H1 (cell line): Measurements from ENCODE around the gene STAM. TPM values are rescaled to one million over a fixed set of nuclear protein-coding genes. Genes with fewer than 3 reads are reported as not detected.
A peak's percentile ranks its signal among the peaks of the same experiment; 100 is the strongest.

ENCODE experiments used
- CHD1 ChIP-seq: IDR thresholded peaks from 2 replicates; pipeline ENCODE4 v1.6.1; 2012; ENCODE audit warnings: low read depth, low read length, improper control_type of control experiment
- RAD21 ChIP-seq, 2 experiments: IDR thresholded peaks in 1 of 2; conservative IDR thresholded peaks in 1 of 2; 2 replicates each; pipeline ENCODE4 v1.6.1; 2011; ENCODE audit warnings: low read depth in 2 of 2, low read length in 2 of 2, improper control_type of control experiment in 1 of 2, inconsistent platforms in 1 of 2, mild to moderate bottlenecking in 1 of 2, moderate library complexity in 1 of 2
- SIX5 ChIP-seq: IDR thresholded peaks from 2 replicates; pipeline ENCODE4 v1.6.1; 2011; ENCODE audit warnings: mild to moderate bottlenecking, low read depth, low read length
- polyA plus RNA-seq, 7 experiments: library from polyadenylated mRNA; depleted of rRNA in 3 of 7; stranded (reverse) in 5 of 7; unstranded in 2 of 7; fragments of >200 nt in 5 of 7; fragments of 200-250 nt in 2 of 7; gene quantifications; 1 replicate in 5 of 7; 2 replicates in 1 of 7; 4 replicates in 1 of 7; pipeline versions ENCODE4 v1.2.1 to v1.2.3, GENCODE V29; 2011 to 2013; ENCODE audit warnings: missing spikeins in 2 of 7, mixed read lengths in 2 of 7
- total RNA-seq: library from RNA; stranded (reverse); fragmentation: NEBNext Ultra II Directional; extraction: Animal tissue kit (Norgen Biotek cat#: 25700); gene quantifications from 2 replicates; pipeline ENCODE4 v1.2.1, GENCODE V29; 2021
- TF ChIP-seq, protein P1 (sequence below): fragments of 300-600 bp; sonication (generic); IDR thresholded peaks from 2 replicates; pipeline ENCODE4 v1.7.1; 2012; ENCODE audit warnings: low read length, moderate library complexity, mild to moderate bottlenecking, inconsistent platforms; ENCODE audit not compliant: insufficient replicate concordance

Gene STAM
- total and polyA plus RNA-seq, 2 of the 8 experiments (the other 6 are each of a cell fraction or from before 2014, with no cell fraction given) = 22.0 to 27.8 TPM

DNA sequence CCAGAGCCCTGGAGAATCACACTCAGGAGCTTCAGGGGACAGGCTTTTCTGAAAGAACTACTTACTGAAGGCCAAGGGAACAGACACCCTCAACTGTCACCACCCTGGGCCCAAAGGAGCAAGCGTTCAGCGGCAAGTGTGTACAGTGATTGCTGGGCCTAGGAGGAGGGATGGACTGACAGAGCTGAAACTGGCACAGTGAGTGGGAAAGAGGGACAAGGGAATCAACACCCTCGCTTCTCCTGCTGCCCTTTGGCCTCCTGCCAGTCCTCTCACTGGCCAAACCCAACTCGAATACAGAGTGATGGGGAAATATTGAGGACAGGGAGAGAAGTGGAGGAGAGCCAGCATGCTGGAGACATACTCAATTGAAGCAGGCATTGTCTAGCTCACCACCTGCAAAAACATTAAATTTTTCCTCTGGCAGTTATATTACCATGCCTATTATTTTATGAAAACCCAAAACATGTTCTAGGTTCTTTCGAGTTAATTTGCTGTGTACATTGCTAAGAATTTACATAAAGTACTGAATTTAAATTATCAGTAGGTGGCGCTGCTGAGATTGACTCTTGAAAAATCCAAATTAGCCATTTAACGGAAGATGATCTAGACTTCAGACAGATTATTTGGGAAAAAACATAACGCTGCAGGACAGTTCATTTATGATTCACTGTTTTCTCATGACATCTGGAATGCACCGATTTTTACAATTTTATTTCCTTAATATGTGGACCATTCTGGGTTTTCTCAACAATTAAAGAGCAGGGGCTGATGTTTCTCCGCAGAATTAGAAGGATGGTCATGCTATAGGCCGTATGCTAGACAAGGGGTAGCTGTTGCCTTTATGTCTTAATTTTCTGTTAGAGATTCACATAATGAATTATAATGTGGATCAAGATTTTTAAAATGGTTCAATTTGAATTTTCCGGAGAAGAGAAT, 93.3 kb downstream of the STAM start (continued):
- TF ChIP-seq, protein P1, sequence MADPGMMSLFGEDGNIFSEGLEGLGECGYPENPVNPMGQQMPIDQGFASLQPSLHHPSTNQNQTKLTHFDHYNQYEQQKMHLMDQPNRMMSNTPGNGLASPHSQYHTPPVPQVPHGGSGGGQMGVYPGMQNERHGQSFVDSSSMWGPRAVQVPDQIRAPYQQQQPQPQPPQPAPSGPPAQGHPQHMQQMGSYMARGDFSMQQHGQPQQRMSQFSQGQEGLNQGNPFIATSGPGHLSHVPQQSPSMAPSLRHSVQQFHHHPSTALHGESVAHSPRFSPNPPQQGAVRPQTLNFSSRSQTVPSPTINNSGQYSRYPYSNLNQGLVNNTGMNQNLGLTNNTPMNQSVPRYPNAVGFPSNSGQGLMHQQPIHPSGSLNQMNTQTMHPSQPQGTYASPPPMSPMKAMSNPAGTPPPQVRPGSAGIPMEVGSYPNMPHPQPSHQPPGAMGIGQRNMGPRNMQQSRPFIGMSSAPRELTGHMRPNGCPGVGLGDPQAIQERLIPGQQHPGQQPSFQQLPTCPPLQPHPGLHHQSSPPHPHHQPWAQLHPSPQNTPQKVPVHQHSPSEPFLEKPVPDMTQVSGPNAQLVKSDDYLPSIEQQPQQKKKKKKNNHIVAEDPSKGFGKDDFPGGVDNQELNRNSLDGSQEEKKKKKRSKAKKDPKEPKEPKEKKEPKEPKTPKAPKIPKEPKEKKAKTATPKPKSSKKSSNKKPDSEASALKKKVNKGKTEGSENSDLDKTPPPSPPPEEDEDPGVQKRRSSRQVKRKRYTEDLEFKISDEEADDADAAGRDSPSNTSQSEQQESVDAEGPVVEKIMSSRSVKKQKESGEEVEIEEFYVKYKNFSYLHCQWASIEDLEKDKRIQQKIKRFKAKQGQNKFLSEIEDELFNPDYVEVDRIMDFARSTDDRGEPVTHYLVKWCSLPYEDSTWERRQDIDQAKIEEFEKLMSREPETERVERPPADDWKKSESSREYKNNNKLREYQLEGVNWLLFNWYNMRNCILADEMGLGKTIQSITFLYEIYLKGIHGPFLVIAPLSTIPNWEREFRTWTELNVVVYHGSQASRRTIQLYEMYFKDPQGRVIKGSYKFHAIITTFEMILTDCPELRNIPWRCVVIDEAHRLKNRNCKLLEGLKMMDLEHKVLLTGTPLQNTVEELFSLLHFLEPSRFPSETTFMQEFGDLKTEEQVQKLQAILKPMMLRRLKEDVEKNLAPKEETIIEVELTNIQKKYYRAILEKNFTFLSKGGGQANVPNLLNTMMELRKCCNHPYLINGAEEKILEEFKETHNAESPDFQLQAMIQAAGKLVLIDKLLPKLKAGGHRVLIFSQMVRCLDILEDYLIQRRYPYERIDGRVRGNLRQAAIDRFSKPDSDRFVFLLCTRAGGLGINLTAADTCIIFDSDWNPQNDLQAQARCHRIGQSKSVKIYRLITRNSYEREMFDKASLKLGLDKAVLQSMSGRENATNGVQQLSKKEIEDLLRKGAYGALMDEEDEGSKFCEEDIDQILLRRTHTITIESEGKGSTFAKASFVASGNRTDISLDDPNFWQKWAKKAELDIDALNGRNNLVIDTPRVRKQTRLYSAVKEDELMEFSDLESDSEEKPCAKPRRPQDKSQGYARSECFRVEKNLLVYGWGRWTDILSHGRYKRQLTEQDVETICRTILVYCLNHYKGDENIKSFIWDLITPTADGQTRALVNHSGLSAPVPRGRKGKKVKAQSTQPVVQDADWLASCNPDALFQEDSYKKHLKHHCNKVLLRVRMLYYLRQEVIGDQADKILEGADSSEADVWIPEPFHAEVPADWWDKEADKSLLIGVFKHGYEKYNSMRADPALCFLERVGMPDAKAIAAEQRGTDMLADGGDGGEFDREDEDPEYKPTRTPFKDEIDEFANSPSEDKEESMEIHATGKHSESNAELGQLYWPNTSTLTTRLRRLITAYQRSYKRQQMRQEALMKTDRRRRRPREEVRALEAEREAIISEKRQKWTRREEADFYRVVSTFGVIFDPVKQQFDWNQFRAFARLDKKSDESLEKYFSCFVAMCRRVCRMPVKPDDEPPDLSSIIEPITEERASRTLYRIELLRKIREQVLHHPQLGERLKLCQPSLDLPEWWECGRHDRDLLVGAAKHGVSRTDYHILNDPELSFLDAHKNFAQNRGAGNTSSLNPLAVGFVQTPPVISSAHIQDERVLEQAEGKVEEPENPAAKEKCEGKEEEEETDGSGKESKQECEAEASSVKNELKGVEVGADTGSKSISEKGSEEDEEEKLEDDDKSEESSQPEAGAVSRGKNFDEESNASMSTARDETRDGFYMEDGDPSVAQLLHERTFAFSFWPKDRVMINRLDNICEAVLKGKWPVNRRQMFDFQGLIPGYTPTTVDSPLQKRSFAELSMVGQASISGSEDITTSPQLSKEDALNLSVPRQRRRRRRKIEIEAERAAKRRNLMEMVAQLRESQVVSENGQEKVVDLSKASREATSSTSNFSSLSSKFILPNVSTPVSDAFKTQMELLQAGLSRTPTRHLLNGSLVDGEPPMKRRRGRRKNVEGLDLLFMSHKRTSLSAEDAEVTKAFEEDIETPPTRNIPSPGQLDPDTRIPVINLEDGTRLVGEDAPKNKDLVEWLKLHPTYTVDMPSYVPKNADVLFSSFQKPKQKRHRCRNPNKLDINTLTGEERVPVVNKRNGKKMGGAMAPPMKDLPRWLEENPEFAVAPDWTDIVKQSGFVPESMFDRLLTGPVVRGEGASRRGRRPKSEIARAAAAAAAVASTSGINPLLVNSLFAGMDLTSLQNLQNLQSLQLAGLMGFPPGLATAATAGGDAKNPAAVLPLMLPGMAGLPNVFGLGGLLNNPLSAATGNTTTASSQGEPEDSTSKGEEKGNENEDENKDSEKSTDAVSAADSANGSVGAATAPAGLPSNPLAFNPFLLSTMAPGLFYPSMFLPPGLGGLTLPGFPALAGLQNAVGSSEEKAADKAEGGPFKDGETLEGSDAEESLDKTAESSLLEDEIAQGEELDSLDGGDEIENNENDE = no peak
- no peak for TF ChIP-seq CHD1
- TF ChIP-seq SIX5 = no peak
- peak; percentile 32 to 33; a peak in 3 of 4 replicates for TF ChIP-seq RAD21 (IDR thresholded peaks at IDR 0.05 in 1 of 2, conservative IDR thresholded peaks at IDR 0.05 in 1 of 2; ENCODE audit: low read depth in 2 of 2, low read length in 2 of 2)
